HL-60/S4 treated with retinoic acid at 250 ng/mL for 4 days and 3 days (cell line): ENCODE results near the gene C5orf52.
"Not testable (repeated sequence)": the region's sequence is repeated elsewhere in the genome, so short reads cannot be mapped to it uniquely, and the experiment has no call there.

ENCODE experiments used
- in situ Hi-C: fragments of 300-500 bp; cut with MboI; formaldehyde crosslinking; loops from 2 replicates; pipeline ENCODE4 v1.7.0; 2022; ENCODE audit warnings: low sequenced_read_pairs

C5orf52 gene

GRCh38 chr5:157721159-157721558, 49.8 kb downstream of the C5orf52 start:
- in situ Hi-C loops: no loop called here

DNA sequence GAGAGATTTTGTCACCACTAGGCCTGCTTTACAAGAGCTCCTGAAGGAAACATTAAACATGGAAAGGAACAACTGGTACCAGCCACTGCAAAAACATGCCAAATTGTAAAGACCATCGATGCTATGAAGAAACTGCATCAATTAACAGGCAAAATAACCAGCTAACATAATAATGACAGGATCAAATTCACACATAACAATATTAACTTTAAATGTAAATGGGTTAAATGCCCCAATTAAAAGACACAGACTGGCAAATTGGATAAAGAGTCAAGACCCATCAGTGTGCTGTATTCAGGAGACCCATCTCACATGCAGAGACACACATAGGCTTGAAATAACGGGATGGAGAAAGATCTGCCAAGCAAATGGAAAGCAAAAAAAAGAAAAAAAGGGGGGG, 51.6 kb downstream of the C5orf52 start:
- in situ Hi-C loops: not testable (repeated sequence)

DNA sequence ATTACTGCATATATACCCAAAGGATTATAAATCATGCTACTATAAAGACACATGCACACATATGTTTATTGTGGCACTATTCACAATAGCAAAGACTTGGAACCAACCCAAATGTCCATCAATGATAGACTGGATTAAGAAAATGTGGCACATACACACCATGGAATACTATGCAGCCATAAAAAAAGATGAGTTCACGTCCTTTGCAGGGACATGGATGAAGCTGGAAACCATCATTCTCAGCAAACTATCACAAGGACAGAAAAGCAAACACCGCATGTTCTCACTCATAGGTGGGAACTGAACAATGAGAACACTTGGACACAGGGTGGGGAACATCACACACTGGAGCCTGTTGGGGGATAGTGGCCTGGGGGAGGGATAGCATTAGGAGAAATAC, 55.3 kb downstream of the C5orf52 start:
- in situ Hi-C loops: not testable (repeated sequence)

DNA sequence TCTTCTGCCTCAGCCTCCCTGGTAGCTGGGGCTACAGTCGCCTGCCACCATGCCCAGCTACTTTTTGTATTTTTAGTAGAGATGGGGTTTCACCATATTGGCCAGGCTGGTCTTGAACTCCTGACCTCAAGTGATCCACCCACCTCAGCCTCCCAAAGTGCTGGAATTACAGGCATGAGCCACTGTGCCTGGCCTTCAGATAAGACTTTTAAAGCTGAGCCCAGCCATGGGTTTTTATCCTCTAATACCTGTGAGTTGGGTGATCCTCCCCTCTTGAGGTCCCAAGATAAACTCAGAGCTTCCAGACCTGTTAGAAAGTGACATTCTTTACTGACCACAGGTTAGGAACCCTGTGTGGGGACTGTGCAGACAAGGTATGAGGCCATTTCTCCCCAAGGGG, 56.5 kb downstream of the C5orf52 start:
- in situ Hi-C loops: not testable (repeated sequence)
